ENCODE data around the gene LRRC38. TPM values are rescaled to one million over a fixed set of nuclear protein-coding genes. Genes with fewer than 3 reads are reported as not detected.

LRRC38 gene
- total and polyA plus RNA-seq, 10 of the 15 experiments (the other 5 are each of a cell fraction or from before 2014, with no cell fraction given) = not detected

DNA sequence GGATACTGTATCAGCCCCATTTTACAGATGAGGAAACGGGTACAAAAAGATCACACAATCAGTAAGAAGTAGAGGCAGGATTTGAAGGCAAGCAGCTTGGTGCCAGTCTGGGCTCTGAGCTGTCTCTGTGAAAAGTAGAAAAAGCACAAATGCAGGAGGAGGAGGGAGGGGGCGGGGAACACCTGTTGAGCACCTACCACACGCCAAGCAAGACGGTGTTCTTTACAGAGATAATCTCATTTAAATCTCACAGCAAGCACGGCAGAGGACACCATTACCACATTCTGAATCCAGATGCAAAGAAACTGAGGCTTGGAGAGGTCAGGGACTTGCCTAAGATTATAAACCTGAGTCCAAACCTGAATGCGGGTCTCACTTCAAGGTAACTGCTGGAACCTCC is 3.3 kb downstream of the LRRC38 start:
- ChIA-PET SMC1A (ENCODE audit: uncharacterized antibody, unreplicated experiment) (no interaction called here), POLR2A (no interaction called here), CTCF (interaction anchor here (0.6 kb wide), 1 partner anchor 13 kb away, joined by 4 read pairs; no protein-coding TSS in a partner anchor), RAD21 (ENCODE audit: unreplicated experiment) (no interaction called here)
- 16% methylated on average over 6 of the region's 6 CpGs for WGBS (ENCODE audit: insufficient coverage, insufficient replicate concordance, low lambda C conversion rate, missing lambda C conversion rate)
- H3K79me2 ChIP-seq (ENCODE audit: control insufficient read depth, insufficient read depth, low read length) = no peaks in the 10 kb centered on the region
- no peaks in the 10 kb centered on the region for H3K4me1 ChIP-seq (ENCODE audit: control insufficient read depth, insufficient read depth, low read length)
- no peak overlapping the region for H3K9ac ChIP-seq (ENCODE audit: control insufficient read depth, insufficient read depth, low read length)
- ATAC-seq (no peak), DNase-seq (ENCODE audit: low read depth, low spot score) (no peak), FAIRE-seq (no peak)
- no peaks in the 10 kb centered on the region for H3K36me3 ChIP-seq (ENCODE audit: control insufficient read depth in 2 of 2, insufficient read depth in 2 of 2, low read length in 1 of 2)
- H4K20me1 ChIP-seq (ENCODE audit: control insufficient read depth, insufficient read depth) = no peaks in the 10 kb centered on the region
- in situ Hi-C loops (cut with MboI) = no loop called here
- no peak overlapping the region for H3K4me2 ChIP-seq (ENCODE audit: control insufficient read depth, insufficient read depth)
- H3K4me3 ChIP-seq = no peak overlapping the region
- BruUV-seq (replicated peaks) = no TSS peak
- peaks cover 1 to 6% of the 10 kb centered on the region in 2 experiments; a peak in 3 of 4 replicates for H3K27me3 ChIP-seq (replicated peaks in 1 of 2; ENCODE audit: control insufficient read depth in 2 of 2, insufficient read depth in 2 of 2, low read length in 1 of 2)
- H2AFZ ChIP-seq (ENCODE audit: control insufficient read depth, low read depth, low read length) = no peak overlapping the region
- H3K9me3 ChIP-seq (replicated peaks; ENCODE audit: control insufficient read depth, insufficient read depth, low read length) = no peaks in the 10 kb centered on the region
- H3K27ac ChIP-seq (ENCODE audit: control insufficient read depth, insufficient read depth) = no peak overlapping the region
- intact Hi-C loops (cut with micrococcal nuclease; ENCODE audit: unreplicated experiment) = no loop called here
- TF ChIP-seq, protein P1, sequence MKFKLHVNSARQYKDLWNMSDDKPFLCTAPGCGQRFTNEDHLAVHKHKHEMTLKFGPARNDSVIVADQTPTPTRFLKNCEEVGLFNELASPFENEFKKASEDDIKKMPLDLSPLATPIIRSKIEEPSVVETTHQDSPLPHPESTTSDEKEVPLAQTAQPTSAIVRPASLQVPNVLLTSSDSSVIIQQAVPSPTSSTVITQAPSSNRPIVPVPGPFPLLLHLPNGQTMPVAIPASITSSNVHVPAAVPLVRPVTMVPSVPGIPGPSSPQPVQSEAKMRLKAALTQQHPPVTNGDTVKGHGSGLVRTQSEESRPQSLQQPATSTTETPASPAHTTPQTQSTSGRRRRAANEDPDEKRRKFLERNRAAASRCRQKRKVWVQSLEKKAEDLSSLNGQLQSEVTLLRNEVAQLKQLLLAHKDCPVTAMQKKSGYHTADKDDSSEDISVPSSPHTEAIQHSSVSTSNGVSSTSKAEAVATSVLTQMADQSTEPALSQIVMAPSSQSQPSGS (IDR thresholded peaks at IDR 0.05; ENCODE audit: low read length) = no peak
- TF ChIP-seq PML (IDR thresholded peaks at IDR 0.05; ENCODE audit: low read length) (no peak), CREM (IDR thresholded peaks at IDR 0.05; ENCODE audit: low read depth) (no peak), SP1 (IDR thresholded peaks at IDR 0.05; ENCODE audit: low read depth, low read length) (no peak), POU2F2 (IDR thresholded peaks at IDR 0.05; ENCODE audit: borderline replicate concordance, low read depth, low read length) (no peak), NRF1 (conservative IDR thresholded peaks at IDR 0.05; ENCODE audit: low read depth, low read length) (no peak), CBX5 (IDR thresholded peaks at IDR 0.05; ENCODE audit: low read depth) (no peak), HDAC2 (IDR thresholded peaks at IDR 0.05) (no peak)

DNA sequence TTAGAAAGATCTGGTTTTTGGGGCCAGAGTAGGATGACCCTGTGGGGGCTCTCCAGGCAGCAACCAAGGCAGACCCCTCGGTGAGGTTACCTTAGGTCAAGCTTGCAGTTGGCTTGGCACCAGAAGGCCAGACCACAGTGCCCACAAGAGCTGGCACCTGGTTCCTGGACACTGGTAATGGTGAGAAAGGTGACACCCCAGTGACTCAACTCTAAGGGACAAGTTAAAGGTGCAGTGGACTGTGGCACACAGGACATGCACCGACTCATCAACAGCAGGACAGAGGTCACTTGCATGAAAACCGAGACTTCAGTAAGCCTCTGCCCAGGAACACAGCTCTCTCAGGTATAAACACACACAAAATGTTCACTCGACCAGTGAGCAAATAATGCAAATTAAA is 6.7 kb downstream of the LRRC38 start:
- Histone ChIP-seq H2AFZ (ENCODE audit: control insufficient read depth, low read depth, low read length) (no peak overlapping the region), H3K4me2 (ENCODE audit: control insufficient read depth, insufficient read depth) (no peak overlapping the region), H3K27ac (ENCODE audit: control insufficient read depth, insufficient read depth) (no peak overlapping the region), H3K9me3 (replicated peaks; ENCODE audit: control insufficient read depth, insufficient read depth, low read length) (no peaks in the 10 kb centered on the region), H3K36me3 (ENCODE audit: control insufficient read depth in 2 of 2, insufficient read depth in 2 of 2, low read length in 1 of 2) (no peaks in the 10 kb centered on the region), H4K20me1 (ENCODE audit: control insufficient read depth, insufficient read depth) (no peaks in the 10 kb centered on the region), H3K79me2 (ENCODE audit: control insufficient read depth, insufficient read depth, low read length) (no peaks in the 10 kb centered on the region), H3K9ac (ENCODE audit: control insufficient read depth, insufficient read depth, low read length) (no peak overlapping the region), H3K4me3 (no peak overlapping the region), H3K4me1 (ENCODE audit: control insufficient read depth, insufficient read depth, low read length) (no peaks in the 10 kb centered on the region), H3K27me3 (replicated peaks in 1 of 2; ENCODE audit: control insufficient read depth in 2 of 2, insufficient read depth in 2 of 2, low read length in 1 of 2) (peaks cover 0 to 2% of the 10 kb centered on the region in 2 experiments; a peak in 3 of 4 replicates)
- no peak for FAIRE-seq
- ChIA-PET SMC1A (ENCODE audit: uncharacterized antibody, unreplicated experiment) (no interaction called here), POLR2A (no interaction called here), CTCF (no interaction called here), RAD21 (ENCODE audit: unreplicated experiment) (no interaction called here)
- in situ Hi-C loops (cut with MboI) = no loop called here
- no peak for DNase-seq (ENCODE audit: low read depth, low spot score)
- no peak for TF ChIP-seq IKZF1 (conservative IDR thresholded peaks at IDR 0.05)
- TF ChIP-seq ZNF207 (IDR thresholded peaks at IDR 0.05; ENCODE audit: borderline replicate concordance) = no peak
- TF ChIP-seq BHLHE40 (IDR thresholded peaks at IDR 0.05; ENCODE audit: borderline replicate concordance in 1 of 2, low read depth in 2 of 2, low read length in 1 of 2) = no peak
- TF ChIP-seq SIN3A (IDR thresholded peaks at IDR 0.05; ENCODE audit: low read depth, low read length) = no peak
- WGBS (ENCODE audit: insufficient coverage, insufficient replicate concordance, low lambda C conversion rate, missing lambda C conversion rate) = 0% methylated on average over 4 of the region's 4 CpGs
- ATAC-seq = no peak
- BruUV-seq (replicated peaks) = no TSS peak
- intact Hi-C loops (cut with micrococcal nuclease; ENCODE audit: unreplicated experiment) = no loop called here

Measured in GM12878 (cell line).